Stomach (tissue), 9 donors: ENCODE data around the gene URAD. TPM values are rescaled to one million over a fixed set of nuclear protein-coding genes. Genes with fewer than 3 reads are reported as not detected.

Experiments used
- DNase-seq, 2 donors: peaks; one replicate each; pipeline versions ENCODE4 v3.0.0 to v3.0.0-alpha.2; 2013 to 2019
- H3K27ac ChIP-seq, 5 donors: fragments of 200-600 bp in 4 of 5; sonication (generic) in 4 of 5; one replicate each; pipeline ENCODE4 v1.5.1; 2013 to 2019; ENCODE audit warnings: mild to moderate bottlenecking in 1 of 5, moderate library complexity in 1 of 5
- H3K27me3 ChIP-seq, 3 donors: fragments of 200-600 bp; sonication (generic); one replicate each; pipeline ENCODE4 v1.5.1; 2017 to 2019; ENCODE audit warnings: mixed run types in 1 of 3
- H3K36me3 ChIP-seq, 4 donors: fragments of 200-600 bp; sonication (generic); 1 replicate in 3 of 4; 2 replicates in 1 of 4; pipeline ENCODE4 v1.5.1; 2016 to 2019
- H3K4me1 ChIP-seq, 4 donors: fragments of 200-600 bp; sonication (generic); one replicate each; pipeline ENCODE4 v1.5.1; 2016 to 2019
- H3K4me3 ChIP-seq, 4 donors: fragments of 200-600 bp; sonication (generic) in 3 of 4; one replicate each; pipeline ENCODE4 v1.5.1; 2016 to 2019; ENCODE audit warnings: mild to moderate bottlenecking in 1 of 4
- H3K9me3 ChIP-seq, 4 donors: fragments of 200-600 bp; sonication (generic); one replicate each; pipeline ENCODE4 v1.5.1; 2016 to 2019
- CTCF ChIP-seq, 7 experiments: fragments of 450-650 bp in 4 of 7; fragments of 200-600 bp in 3 of 7; sonication (generic) in 3 of 7; IDR thresholded peaks; one replicate each; pipeline ENCODE4 v1.5.1; 2016 to 2019; ENCODE audit warnings: antibody characterized with exemption in 7 of 7, control low read depth in 2 of 7, mild to moderate bottlenecking in 1 of 7
- EP300 ChIP-seq: sonication (generic); formaldehyde crosslinking; IDR thresholded peaks from one replicate; pipeline ENCODE4 v1.6.1; 2017; ENCODE audit warnings: antibody characterized with exemption
- POLR2A ChIP-seq, 4 donors: fragments of 450-650 bp; IDR thresholded peaks; one replicate each; pipeline ENCODE4 v1.6.1; 2016; ENCODE audit warnings: antibody characterized with exemption in 4 of 4, control low read depth in 2 of 4, mild to moderate bottlenecking in 1 of 4, moderate library complexity in 1 of 4
- POLR2AphosphoS5 ChIP-seq, 3 donors: sonication (generic); formaldehyde crosslinking; IDR thresholded peaks; one replicate each; pipeline ENCODE4 v1.6.1; 2016; ENCODE audit warnings: antibody characterized with exemption in 3 of 3
- WGBS, 5 donors: extraction: QIAGEN DNeasy Blood & Tissue Kit in 3 of 5; methylation state at CpG; one replicate each; pipeline versions ENCODE4 v1.1.5 to v1.1.7; 2013 to 2018; 5-methylcytosine and 5-hydroxymethylcytosine counted together
- intact Hi-C: fragments of 100-400 bp; cut with DNase I; formaldehyde crosslinking; loops from one replicate; pipeline ENCODE4 v1.15.1; 2023; ENCODE audit warnings: low total_unique reads
- polyA plus RNA-seq, 3 donors: library from polyadenylated mRNA; stranded (reverse); fragments of 200-250 nt; gene quantifications; one replicate each; pipeline ENCODE4 v1.2.3, GENCODE V29; 2013
- total RNA-seq, 5 donors: library from RNA; depleted of rRNA; stranded (reverse); fragments of >200 nt; gene quantifications; one replicate each; pipeline versions ENCODE4 v1.1.0 to v1.2.3, GENCODE V29; 2014 to 2016
- donor health status: healthy with polysubstance abuse.
- donor health status: Bipolar disorder and iron deficiency.
- donor health status: healthy.

The URAD gene
- total and polyA plus RNA-seq, 8 donors: 0.13 to 165 (median 1.1) TPM; not detected in 5

- H3K4me3 ChIP-seq: no peak overlapping the region
- peak in 1 of 2 donors; percentile 1 for DNase-seq
- H3K27ac ChIP-seq: no peak overlapping the region
- 56 to 67% (median 65%) methylated on average over 2 of the region's 2 CpGs for WGBS, 5 donors
- intact Hi-C loops: loop anchor here (10.0 kb wide), 3 partner anchors 148 to 1028 kb away; no protein-coding TSS in a partner anchor
- peaks cover 12 to 52% (median 30%) of the 10 kb centered on the region in 4 donors for H3K4me1 ChIP-seq
- H3K36me3 ChIP-seq: no peaks in the 10 kb centered on the region
- TF ChIP-seq EP300: no peak
- no peak for TF ChIP-seq POLR2A (IDR thresholded peaks at IDR 0.05)
- no peak for TF ChIP-seq POLR2AphosphoS5 (IDR thresholded peaks at IDR 0.05)
- no peak for TF ChIP-seq CTCF (IDR thresholded peaks at IDR 0.05)
- no peaks in the 10 kb centered on the region for H3K9me3 ChIP-seq
- H3K27me3 ChIP-seq: peaks cover 39 to 100% (median 96%) of the 10 kb centered on the region in 3 donors
These were observed 16.0 kb downstream of the URAD start for GRCh38 chr13:27972478-27972820.

- Histone ChIP-seq H3K27ac (no peak overlapping the region), H3K27me3 (peaks cover 34 to 100% (median 96%) of the 10 kb centered on the region in 3 donors), H3K4me3 (no peak overlapping the region), H3K9me3 (no peaks in the 10 kb centered on the region), H3K36me3 (no peaks in the 10 kb centered on the region), H3K4me1 (peaks cover 12 to 52% (median 34%) of the 10 kb centered on the region in 4 donors)
- intact Hi-C loops: loop anchor here (10.0 kb wide), 3 partner anchors 147 to 1027 kb away; no protein-coding TSS in a partner anchor
- peak in 1 of 2 donors; percentile 8 for DNase-seq
- 60 to 85% (median 66%) methylated on average over 5 to 7 of the region's 7 CpGs for WGBS, 5 donors
- TF ChIP-seq POLR2AphosphoS5 (IDR thresholded peaks at IDR 0.05) (no peak), EP300 (no peak), POLR2A (IDR thresholded peaks at IDR 0.05) (no peak), CTCF (IDR thresholded peaks at IDR 0.05) (no peak)
These were observed 16.6 kb downstream of the URAD start for GRCh38 chr13:27971776-27972477.

- WGBS, 5 donors: 41 to 73% (median 67%) methylated on average over 12 to 13 of the region's 13 CpGs
- intact Hi-C loops: loop anchor here (10.0 kb wide), 3 partner anchors 146 to 1026 kb away; no protein-coding TSS in a partner anchor
- H3K4me1 ChIP-seq: peaks cover 19 to 56% (median 41%) of the 10 kb centered on the region in 4 donors
- no peak overlapping the region for H3K4me3 ChIP-seq
- peak in 1 of 2 donors; percentile 22 for DNase-seq
- H3K36me3 ChIP-seq: no peaks in the 10 kb centered on the region
- no peak overlapping the region for H3K27ac ChIP-seq
- peaks cover 41 to 100% (median 96%) of the 10 kb centered on the region in 3 donors for H3K27me3 ChIP-seq
- no peaks in the 10 kb centered on the region for H3K9me3 ChIP-seq
- no peak for TF ChIP-seq CTCF (IDR thresholded peaks at IDR 0.05)
- no peak for TF ChIP-seq POLR2A (IDR thresholded peaks at IDR 0.05)
- no peak for TF ChIP-seq EP300
- no peak for TF ChIP-seq POLR2AphosphoS5 (IDR thresholded peaks at IDR 0.05)
These were observed 17.3 kb downstream of the URAD start for GRCh38 chr13:27971236-27971645.

- TF ChIP-seq POLR2A (IDR thresholded peaks at IDR 0.05) (no peak), EP300 (no peak), POLR2AphosphoS5 (IDR thresholded peaks at IDR 0.05) (no peak), CTCF (IDR thresholded peaks at IDR 0.05) (no peak)
- peaks cover 43 to 100% (median 96%) of the 10 kb centered on the region in 3 donors for H3K27me3 ChIP-seq
These were observed 17.9 kb downstream of the URAD start for GRCh38 chr13:27970382-27971235.

More at GRCh38 chr13:27970382-27971235, 17.9 kb downstream of the URAD start:
- peak in 1 of 2 donors; percentile 10 for DNase-seq
- Histone ChIP-seq H3K27ac (no peak overlapping the region), H3K36me3 (no peaks in the 10 kb centered on the region), H3K4me3 (no peak overlapping the region), H3K9me3 (no peaks in the 10 kb centered on the region), H3K4me1 (peaks cover 23 to 57% (median 43%) of the 10 kb centered on the region in 4 donors)
- whole genome bisulfite sequencing, 5 donors: 9 to 26% (median 18%) methylated on average over 21 to 53 of the region's 53 CpGs
- intact Hi-C loops: loop anchor here (10.0 kb wide), 3 partner anchors 146 to 1026 kb away; no protein-coding TSS in a partner anchor
